A172 (cell line): ENCODE measurements around the gene CCDC3. TPM values are rescaled to one million over a fixed set of nuclear protein-coding genes. Genes with fewer than 3 reads are reported as not detected.

ENCODE experiments used
- DNase-seq: peaks from one replicate; pipeline ENCODE4 v3.0.0-alpha.2; 2015; ENCODE audit warnings: low spot score
- total RNA-seq: library from RNA; depleted of rRNA; stranded (reverse); fragments of >200 nt; shearing (Covaris generic); gene quantifications from 2 replicates; pipeline ENCODE4 v1.2.3, GENCODE V29; 2014

The CCDC3 gene
- total RNA-seq, 1 experiment from 2014 or later = 0.03 TPM

DNA sequence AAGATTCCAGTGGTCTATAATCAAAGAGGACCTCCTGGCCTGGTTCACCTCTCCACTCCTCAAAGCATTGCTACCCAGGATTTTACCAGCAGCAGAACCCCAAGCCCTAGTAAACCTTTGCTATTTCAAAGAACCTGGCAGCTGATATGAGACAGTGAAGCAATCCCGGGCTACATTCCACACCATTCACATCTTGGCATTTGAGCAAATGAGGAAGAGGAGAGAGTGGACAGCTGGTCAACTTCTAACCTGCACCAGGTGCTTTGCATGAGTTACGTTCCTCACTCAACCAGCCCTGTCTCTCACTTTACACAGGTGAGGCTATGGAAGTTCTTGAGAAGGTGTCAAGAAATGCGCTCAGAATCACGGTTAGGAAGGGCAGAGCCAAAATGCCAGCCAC lies 1.1 kb downstream of the CCDC3 start:
- DNase-seq = no peak

GRCh38 chr10:12999849-13000248 lies 1.7 kb downstream of the CCDC3 start:
- no peak for DNase-seq

DNA sequence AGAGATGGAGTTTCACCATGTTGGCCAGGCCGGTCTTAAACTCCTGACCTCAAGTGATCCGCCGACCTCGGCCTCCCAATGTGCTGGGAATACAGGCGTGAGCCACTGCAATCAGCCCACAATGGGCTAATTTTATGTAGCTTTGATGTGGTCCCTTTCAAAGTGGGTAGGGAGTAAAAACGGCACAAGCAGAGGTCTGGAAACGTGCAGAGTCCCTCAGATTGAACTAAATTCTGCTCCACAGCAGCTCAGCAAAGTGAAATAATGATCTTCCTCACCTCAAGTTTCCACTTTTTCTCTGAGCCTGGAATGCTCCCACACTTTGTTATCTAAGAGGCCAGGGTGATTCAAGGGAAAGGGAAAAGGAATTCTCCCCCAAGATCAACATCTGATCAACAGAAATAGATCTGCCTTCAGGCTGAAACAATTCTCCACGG lies 6.1 kb downstream of the CCDC3 start:
- no peak for DNase-seq

GRCh38 chr10:12993595-12993994 lies 7.9 kb downstream of the CCDC3 start:
- no peak for DNase-seq

- DNase-seq = no peak
Observed at GRCh38 chr10:12985347-12985746, 16.2 kb downstream of the CCDC3 start.

DNA sequence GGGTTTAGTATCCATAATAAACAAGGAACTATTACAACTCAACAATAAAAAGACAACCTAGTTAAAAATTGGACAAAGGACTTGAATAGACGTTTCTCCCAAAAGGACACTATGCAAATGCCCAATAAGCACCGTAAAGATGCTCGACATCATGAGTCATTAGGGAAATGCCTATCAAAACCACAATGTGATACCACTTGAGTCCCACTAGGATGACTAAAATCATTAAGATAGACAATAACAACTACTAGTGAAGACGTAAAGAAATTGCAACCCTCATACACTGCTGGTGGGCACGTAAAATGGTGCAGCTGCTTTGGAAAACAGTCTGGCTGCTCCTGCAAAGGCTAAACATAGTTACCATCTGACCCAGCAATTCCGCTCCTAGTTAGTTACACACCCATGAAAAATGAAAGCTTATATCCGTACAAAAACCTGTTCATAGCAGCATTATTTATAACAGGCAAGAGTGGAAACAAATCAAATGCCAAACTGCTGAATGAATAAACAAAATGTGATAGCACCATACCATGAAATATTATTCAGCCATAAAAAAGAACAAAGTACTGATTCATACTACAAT lies 17.3 kb downstream of the CCDC3 start:
- DNase-seq = peak; percentile 87

DNA sequence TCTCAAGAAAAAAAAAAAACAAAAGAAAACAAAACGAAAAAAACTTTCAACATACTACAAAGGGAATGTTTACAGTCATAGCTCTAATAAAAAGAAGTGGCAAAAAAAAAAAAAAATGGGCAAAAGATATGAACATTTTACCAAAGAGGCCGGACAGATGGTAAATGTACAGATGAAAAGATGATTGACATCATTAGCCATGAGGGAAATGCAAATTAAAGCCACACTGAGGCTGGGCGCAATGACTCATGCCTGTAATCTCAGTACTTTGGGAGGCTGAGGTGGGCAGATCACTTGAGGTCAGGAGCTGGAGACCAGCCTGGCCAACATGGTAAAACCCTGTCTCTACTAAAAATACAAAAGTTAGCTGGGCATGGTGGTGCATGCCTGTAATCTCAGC lies 17.9 kb downstream of the CCDC3 start:
- DNase-seq = peak; percentile 57

- peak; percentile 67 for DNase-seq
Observed at GRCh38 chr10:12981570-12981969, 19.9 kb downstream of the CCDC3 start.

GRCh38 chr10:12980713-12981306 lies 20.7 kb downstream of the CCDC3 start:
- DNase-seq = no peak

- no peak for DNase-seq
Observed at GRCh38 chr10:12980102-12980661, 21.3 kb downstream of the CCDC3 start.

- DNase-seq = no peak
Observed at GRCh38 chr10:12978891-12979290, 22.6 kb downstream of the CCDC3 start.

DNA sequence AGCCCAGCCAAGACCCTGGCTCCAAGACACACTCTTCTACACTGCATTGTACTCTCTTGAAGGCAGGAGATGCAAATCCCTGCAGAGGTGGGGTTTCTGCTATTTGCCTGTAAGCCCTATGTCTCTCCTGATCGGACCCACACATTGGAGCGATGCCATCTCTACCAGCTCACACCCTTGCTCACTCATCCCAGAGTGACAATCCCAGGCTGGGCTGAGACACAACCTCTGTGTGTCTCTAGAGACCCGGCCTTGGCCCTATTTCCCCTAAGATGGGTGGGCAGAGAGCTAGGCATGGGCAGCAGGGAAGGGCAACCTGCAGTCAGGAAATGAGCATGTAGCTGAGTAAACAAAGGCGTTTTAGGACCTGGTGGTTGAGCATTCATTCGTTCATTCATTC lies 25.6 kb downstream of the CCDC3 start:
- no peak for DNase-seq

- no peak for DNase-seq
Observed at GRCh38 chr10:12975266-12975665, 26.2 kb downstream of the CCDC3 start.

DNA sequence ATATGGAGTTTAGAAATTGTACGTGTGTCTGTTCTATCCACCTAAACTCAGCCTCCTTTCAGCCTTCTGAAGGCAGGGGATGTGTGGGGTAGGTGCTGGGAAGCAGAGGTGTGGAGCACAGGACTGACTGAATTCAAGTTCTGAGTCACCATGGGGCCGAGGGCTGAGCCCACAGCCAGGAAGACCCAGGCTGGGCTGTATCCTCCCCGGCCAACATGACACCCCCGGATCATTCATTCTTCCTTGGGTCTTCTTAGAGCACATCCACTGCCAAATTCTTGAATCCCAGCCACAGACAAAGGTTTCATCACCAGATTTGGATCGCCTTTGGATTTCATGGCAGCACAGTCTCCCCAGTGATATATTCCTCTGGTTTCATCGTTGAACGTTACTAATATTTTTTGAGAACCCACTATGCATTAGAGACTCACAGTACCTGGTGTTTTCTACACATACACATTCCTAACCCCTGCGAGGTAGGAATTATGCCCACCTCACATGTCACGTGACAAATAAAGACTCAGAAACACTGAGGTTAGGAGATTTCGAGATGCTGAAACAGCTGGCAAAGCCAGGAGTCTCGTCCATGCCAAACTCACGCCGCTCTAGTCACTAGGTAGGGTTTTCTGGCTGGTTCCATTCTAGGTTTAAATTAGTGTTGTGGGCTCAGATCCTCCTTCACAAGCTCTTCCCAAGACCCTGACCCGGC lies 26.9 kb downstream of the CCDC3 start:
- DNase-seq = no peak

DNA sequence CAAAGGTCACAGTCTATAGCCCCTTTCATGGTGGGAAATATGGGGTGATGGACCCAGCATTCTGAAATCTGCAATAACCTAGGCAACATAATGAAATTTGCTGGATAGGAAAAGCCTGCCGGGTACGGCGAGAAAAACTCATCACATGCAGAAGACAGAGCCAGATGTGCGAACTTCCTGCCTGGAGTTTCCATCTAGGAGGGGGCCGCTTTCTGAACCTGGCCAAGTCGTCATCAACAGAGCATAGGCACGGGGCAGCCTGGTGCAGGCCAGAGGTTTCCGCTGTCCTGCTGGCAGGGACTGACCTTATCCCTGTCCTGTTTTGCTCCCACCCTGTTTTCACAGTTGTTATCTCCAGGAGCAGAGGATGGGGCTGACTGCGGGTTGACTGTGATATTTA lies 27.4 kb downstream of the CCDC3 start:
- DNase-seq = no peak

DNA sequence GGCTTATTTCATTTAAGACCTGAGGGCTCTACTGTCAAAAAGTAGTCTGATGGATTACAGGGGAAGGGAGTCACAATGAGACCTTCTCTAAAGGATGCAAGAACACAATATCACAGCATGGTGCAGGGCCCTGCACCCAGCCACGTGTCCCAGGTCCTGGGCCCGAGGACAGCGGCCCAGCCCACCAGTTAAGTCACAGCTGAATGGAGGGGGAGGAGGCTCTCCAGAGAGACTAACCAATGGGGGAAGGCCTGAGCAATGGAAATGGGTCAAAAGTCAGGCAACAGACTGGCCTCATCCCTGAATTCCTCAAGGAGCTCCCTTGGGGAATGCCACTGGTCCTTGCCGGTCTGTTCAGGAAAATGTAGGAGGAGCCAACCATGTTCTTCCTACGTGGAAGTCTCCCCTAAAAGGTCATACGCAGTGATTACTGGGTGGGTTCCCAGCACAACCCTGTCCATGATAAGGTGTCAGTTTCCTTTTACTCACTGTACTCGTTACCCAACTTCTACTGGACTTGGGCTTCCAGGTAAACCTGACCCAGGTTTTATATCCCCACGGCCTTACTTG lies 28.3 kb downstream of the CCDC3 start:
- DNase-seq = no peak

DNA sequence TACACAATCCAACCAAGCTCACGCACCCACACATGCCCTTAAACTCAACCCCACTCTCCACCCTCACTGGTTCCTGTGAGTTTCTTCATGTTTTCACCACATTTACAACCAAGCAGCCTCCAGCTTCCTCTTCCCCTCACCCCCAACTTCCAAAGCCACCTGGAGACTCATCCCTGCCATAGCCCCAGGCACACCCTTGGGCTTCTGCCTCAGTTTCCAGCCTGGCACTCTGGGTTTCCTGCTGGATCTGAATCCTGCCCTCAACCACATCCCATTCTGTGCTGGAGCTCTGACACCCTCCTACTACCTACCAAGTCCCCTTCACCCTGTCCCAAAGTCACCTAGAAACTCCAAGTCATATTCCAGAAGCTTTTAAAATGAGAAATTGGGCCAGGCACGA lies 29.4 kb downstream of the CCDC3 start:
- DNase-seq = no peak

GRCh38 chr10:12971001-12971788 lies 30.3 kb downstream of the CCDC3 start:
- DNase-seq = no peak

GRCh38 chr10:12969951-12970350 lies 31.6 kb downstream of the CCDC3 start:
- no peak for DNase-seq

DNA sequence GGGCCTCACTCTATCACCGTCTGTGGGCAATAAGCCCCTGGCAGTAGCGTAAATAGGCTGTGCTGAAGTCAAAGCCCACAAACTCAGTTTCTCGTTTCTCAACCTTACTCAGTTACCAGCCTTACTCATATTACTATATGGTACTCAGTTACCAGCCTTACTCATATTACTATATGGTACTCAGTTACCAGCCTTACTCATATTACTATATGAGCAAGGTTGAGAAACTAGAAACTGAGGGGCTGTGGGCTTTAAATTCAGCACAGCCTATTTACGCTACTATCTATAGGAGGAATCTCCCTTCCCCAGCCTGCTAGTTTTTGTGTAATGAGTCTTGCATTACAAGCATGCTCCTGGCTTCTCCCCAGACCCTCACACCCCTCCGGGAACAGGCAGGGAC lies 35.4 kb downstream of the CCDC3 start:
- DNase-seq = no peak

DNA sequence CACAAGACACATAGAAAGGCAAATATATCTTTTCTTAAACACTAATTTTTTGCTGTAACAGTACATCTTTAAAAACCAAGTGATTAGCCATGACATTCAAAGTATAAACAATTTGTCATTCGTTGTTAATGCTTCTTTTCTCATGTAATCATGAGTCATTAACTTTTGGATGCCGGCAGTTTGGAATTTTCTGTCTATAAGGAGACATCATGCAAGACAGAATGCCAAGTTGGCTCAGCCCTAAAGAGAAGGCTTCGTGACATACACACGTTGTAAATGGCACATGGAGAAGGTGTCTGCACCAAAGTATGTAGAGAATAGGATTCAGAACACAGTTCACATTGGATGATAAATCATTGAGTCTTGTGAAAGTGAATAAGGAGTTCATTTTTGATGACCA lies 35.9 kb downstream of the CCDC3 start:
- DNase-seq = peak; percentile 10

DNA sequence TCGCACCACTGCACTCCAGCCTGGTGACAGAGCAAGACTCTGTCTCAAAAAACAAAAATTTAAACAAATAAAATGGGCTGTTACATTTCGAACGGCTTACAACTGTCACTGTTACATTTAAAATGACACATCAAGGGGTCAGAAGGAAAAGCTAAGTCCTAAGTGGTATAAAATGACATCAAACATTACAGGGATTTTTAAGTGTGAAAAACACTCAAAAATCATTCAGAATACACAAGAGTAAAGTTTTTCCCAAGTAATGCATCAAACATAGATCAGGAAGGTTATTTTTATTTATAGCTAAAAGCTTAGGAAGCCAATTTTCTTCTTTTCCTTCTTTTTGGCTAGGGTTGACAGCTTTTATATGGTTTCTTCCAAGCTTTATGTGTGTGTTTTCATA lies 39.0 kb downstream of the CCDC3 start:
- no peak for DNase-seq
